H1 (cell line): ENCODE results near the gene TSPAN6. TPM values are rescaled to one million over a fixed set of nuclear protein-coding genes. Genes with fewer than 3 reads are reported as not detected.

Experiments
- CHD7 ChIP-seq: fragments of 300-600 bp; sonication (generic); IDR thresholded peaks from 2 replicates; pipeline ENCODE4 v1.7.1; 2012; ENCODE audit warnings: low read length, moderate library complexity, mild to moderate bottlenecking, inconsistent platforms; ENCODE audit not compliant: insufficient replicate concordance
- polyA plus RNA-seq, 7 experiments: library from polyadenylated mRNA; depleted of rRNA in 3 of 7; stranded (reverse) in 5 of 7; unstranded in 2 of 7; fragments of >200 nt in 5 of 7; fragments of 200-250 nt in 2 of 7; gene quantifications; 1 replicate in 5 of 7; 2 replicates in 1 of 7; 4 replicates in 1 of 7; pipeline versions ENCODE4 v1.2.1 to v1.2.3, GENCODE V29; 2011 to 2013; ENCODE audit warnings: missing spikeins in 2 of 7, mixed read lengths in 2 of 7
- total RNA-seq: library from RNA; stranded (reverse); fragmentation: NEBNext Ultra II Directional; extraction: Animal tissue kit (Norgen Biotek cat#: 25700); gene quantifications from 2 replicates; pipeline ENCODE4 v1.2.1, GENCODE V29; 2021

TSPAN6 gene
- total and polyA plus RNA-seq, 2 of the 8 experiments (the other 6 are each of a cell fraction or from before 2014, with no cell fraction given) = 58.1 to 67.7 TPM

GRCh38 chrX:100643212-100643611 is 6.6 kb upstream of the TSPAN6 start (continued):
- no peak for TF ChIP-seq CHD7
- TF ChIP-seq, all 59 proteins: peak for 0
